Activated CD4-positive, alpha-beta T cell treated with anti-CD3 and anti-CD28 coated beads, Interleukin-2, Interleukin-4, amounts not matched to agents 100 ng/mL and 50 ng/mL, durations not matched to agents 16 hours and 8 hours (primary cell): ENCODE results near the gene RGS17.
"Not testable (repeated sequence)": the region's sequence is repeated elsewhere in the genome, so short reads cannot be mapped to it uniquely, and the experiment has no call there.

Experiments
- DNase-seq: peaks from one replicate; pipeline ENCODE4 v3.0.0-alpha.2; 2020; ENCODE audit warnings: low spot score

RGS17 gene

GRCh38 chr6:153125032-153125431 is 6.0 kb downstream of the RGS17 start:
- no peak for DNase-seq

GRCh38 chr6:153123801-153124200 is 7.3 kb downstream of the RGS17 start:
- no peak for DNase-seq

- no peak for DNase-seq
Observed at GRCh38 chr6:153121311-153121710, 9.8 kb downstream of the RGS17 start.

GRCh38 chr6:153117986-153118879 is 12.8 kb downstream of the RGS17 start:
- DNase-seq, result peak; percentile 54

GRCh38 chr6:153111082-153111481 is 20.0 kb downstream of the RGS17 start:
- DNase-seq, result not testable (repeated sequence)

- DNase-seq, result not testable (repeated sequence)
Observed at GRCh38 chr6:153110612-153111011, 20.5 kb downstream of the RGS17 start.

- DNase-seq, result no peak
Observed at GRCh38 chr6:153108315-153108714, 22.8 kb downstream of the RGS17 start.

GRCh38 chr6:153106021-153106420 is 25.1 kb downstream of the RGS17 start:
- no peak for DNase-seq

- no peak for DNase-seq
Observed at GRCh38 chr6:153104220-153104619, 26.9 kb downstream of the RGS17 start.

- no peak for DNase-seq
Observed at GRCh38 chr6:153103319-153103655, 27.8 kb downstream of the RGS17 start.

GRCh38 chr6:153102605-153103318 is 28.3 kb downstream of the RGS17 start:
- DNase-seq, result no peak

- DNase-seq, result no peak
Observed at GRCh38 chr6:153101461-153101860, 29.6 kb downstream of the RGS17 start.

GRCh38 chr6:153099636-153100035 is 31.4 kb downstream of the RGS17 start:
- no peak for DNase-seq

GRCh38 chr6:153096792-153097191 is 34.3 kb downstream of the RGS17 start:
- DNase-seq, result no peak

GRCh38 chr6:153096031-153096430 is 35.1 kb downstream of the RGS17 start:
- no peak for DNase-seq

GRCh38 chr6:153092082-153093013 is 38.7 kb downstream of the RGS17 start:
- peak; percentile 15 for DNase-seq

- no peak for DNase-seq
Observed at GRCh38 chr6:153090241-153090930, 40.7 kb downstream of the RGS17 start.

- DNase-seq, result no peak
Observed at GRCh38 chr6:153088796-153089195, 42.3 kb downstream of the RGS17 start.

- DNase-seq, result no peak
Observed at GRCh38 chr6:153087436-153087835, 43.6 kb downstream of the RGS17 start.

- DNase-seq, result peak; percentile 30
Observed at GRCh38 chr6:153086225-153086990, 44.7 kb downstream of the RGS17 start.

- DNase-seq, result no peak
Observed at GRCh38 chr6:153085239-153085638, 45.8 kb downstream of the RGS17 start.
